ENCODE measurements around the gene CREB5.

Gene CREB5

GRCh38 chr7:28554802-28555471 lies 142.6 kb downstream of the CREB5 start:
- DNase-seq = no peak

- no peak for DNase-seq
Measured at GRCh38 chr7:28556025-28556424, 143.7 kb downstream of the CREB5 start.

GRCh38 chr7:28556671-28557070 lies 144.4 kb downstream of the CREB5 start:
- DNase-seq = no peak

GRCh38 chr7:28558236-28558635 lies 145.9 kb downstream of the CREB5 start:
- no peak for DNase-seq

- DNase-seq = no peak
Measured at GRCh38 chr7:28560767-28561166, 148.4 kb downstream of the CREB5 start.

- DNase-seq = no peak
Measured at GRCh38 chr7:28564033-28564432, 151.7 kb downstream of the CREB5 start.

GRCh38 chr7:28564755-28565374 lies 152.5 kb downstream of the CREB5 start:
- DNase-seq = no peak

GRCh38 chr7:28565980-28566379 lies 153.7 kb downstream of the CREB5 start:
- no peak for DNase-seq

GRCh38 chr7:28570113-28570969 lies 158.0 kb downstream of the CREB5 start:
- DNase-seq = no peak

- no peak for DNase-seq
Measured at GRCh38 chr7:28570970-28571288, 158.6 kb downstream of the CREB5 start.

GRCh38 chr7:28571405-28571804 lies 159.1 kb downstream of the CREB5 start:
- DNase-seq = no peak

- no peak for DNase-seq
Measured at GRCh38 chr7:28572321-28573058, 160.2 kb downstream of the CREB5 start.

GRCh38 chr7:28573059-28573553 lies 160.8 kb downstream of the CREB5 start:
- no peak for DNase-seq

DNA sequence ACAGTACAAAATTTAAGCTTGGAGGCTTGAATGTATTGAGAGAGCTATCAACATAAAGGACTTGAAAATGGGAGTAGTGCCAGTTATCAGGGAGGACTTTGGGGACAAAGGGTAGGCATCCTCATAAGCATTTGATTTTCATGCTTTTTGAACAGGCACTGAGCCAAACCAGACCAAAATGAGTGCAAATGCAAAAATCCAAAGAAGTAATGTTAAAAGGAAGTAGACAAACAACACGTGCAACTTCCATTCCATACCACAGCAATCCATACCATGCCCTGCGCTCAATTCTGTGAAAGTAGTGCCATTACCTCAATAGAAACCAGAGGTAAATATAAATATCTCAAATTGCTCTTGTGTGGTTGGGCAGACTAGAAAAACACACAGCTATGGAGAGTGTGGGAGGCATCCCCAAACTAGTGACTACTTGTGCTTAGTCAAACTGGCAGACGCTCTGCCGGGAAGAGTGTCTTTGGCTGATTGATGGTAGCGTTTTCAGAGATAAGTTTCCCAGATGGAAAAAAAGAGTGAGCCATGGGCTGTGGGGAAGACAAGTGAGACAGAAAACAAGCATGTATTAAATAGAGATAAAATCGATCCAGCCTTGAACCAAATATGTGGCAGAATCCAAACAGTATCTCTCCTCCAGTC lies 161.5 kb downstream of the CREB5 start:
- DNase-seq = no peak

DNA sequence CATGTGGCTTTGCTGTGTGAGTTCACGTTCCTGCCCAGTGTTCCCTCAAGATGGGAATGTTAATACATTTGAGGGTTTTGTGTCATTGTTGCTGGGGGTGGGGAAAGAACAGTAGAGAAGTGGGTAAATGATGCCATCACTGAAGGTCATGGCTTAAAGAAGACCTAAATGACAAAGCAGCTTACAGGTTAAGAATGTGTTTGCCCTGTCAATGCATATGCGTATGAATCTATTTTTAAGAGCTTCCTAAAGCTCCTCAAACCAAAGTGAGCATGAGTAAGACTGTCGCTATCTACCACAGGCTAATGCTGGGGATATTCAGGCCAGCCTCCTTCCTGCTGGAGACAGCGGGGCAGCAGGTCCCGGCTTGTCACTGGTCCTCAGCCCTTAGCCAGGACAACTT lies 162.9 kb downstream of the CREB5 start:
- no peak for DNase-seq

DNA sequence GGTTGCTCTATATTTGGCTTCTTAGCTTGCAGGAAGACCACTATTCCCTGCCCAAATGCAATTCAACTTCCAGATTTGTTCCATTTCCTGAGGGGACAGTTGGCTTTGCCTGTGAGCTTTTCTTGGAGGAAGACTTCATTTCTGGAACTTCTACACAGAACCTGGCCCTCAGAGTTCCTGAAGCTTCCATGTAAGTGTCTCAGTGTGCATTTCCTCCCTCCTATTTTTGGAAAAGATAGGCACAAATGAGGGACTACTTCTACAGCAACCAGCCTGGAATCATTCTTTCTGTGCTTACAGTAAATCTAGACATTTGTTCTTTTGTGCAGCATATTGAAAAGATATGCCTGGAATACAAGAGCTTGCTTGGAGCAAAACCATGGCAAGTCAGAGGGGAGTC lies 164.3 kb downstream of the CREB5 start:
- DNase-seq = no peak

DNA sequence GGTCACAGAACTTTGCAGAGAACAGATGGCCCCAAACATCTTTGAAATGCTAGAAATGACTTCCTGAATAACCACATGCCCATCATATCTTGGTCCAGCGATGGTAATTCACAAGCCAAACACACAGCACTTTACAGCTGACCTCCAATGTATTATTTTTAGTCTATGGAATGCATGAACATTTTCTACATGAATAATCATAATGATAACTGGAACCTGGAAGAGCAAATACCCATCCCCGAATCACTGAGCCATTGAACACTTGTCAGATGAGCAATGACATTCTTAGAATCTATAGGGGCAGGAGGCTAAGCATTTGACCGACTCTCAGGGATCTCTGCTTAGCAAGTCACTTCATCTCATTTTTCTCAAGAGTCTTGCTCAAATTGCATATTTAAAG lies 167.3 kb downstream of the CREB5 start:
- no peak for DNase-seq

GRCh38 chr7:28580665-28581064 lies 168.3 kb downstream of the CREB5 start:
- no peak for DNase-seq

GRCh38 chr7:28581351-28581750 lies 169.0 kb downstream of the CREB5 start:
- DNase-seq = no peak

DNA sequence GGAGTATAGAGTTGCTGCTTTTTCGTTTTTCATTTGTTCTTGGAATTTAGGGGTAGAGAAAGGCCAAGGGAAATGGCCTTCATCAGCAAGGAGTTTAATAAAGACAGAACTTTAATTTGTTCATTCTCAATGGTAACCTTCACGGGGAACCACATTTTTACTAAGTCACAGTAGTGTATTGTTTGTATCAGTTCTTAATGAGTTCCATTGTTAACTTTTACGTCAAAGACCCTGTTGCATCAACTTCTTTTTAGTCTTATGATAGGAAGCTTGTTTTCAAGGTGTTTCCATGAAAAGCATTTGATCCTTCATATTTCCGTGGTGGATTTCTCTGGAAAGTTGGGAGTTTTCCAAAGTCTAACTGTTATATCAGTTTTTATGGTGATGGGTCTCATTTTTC lies 169.9 kb downstream of the CREB5 start:
- no peak for DNase-seq

GRCh38 chr7:28584235-28584634 lies 171.9 kb downstream of the CREB5 start:
- no peak for DNase-seq

DNA sequence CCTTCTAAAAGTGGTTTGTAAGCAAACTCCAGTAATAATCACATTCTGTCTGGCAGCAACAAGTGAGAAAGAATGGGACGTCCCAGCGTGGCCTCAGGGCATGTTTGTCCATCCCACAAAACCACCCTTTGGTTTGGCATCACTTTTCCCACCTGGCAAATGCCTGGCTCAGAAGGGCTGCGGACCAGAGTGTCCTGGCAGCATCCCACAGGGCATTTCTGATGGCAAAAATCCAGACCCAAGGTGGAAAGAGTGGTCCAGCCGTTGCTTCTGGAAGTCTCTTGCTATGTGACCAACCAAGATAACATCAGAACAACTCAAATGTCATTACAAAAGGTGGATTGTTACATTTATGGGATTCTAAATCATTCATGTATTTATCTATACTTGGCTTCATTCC lies 174.4 kb downstream of the CREB5 start:
- no peak for DNase-seq

DNA sequence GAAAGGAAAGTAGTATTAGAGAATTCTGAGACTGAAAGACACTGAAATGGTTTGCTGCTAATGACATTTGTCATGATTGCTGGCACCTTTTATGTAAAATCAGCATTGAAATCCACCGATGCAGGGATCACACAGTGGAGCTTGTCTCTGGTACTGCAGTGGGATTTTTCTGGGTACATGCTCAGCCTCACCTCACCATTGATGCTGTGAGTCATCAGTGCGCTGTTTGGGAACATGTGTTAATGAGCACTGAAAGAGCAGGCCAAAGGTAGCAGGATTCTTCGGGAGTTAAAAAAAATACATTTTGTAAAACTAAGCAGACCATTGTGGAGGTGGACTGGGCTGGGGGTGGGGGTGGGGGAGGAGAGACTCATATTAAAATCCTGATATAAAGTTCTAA lies 174.9 kb downstream of the CREB5 start:
- DNase-seq = no peak

Data from CD4-positive, alpha-beta T cell treated with Interferon alpha-2 for 1 hour (primary cell).